ENCODE results near the gene SPATA31E1. TPM values are rescaled to one million over a fixed set of nuclear protein-coding genes. Genes with fewer than 3 reads are reported as not detected.

The SPATA31E1 gene
- total and polyA plus RNA-seq, 11 donors = not detected

GRCh38 chr9:87853876-87854579 lies 28.6 kb upstream of the SPATA31E1 start:
- H3K27ac ChIP-seq = no peak overlapping the region
- intact Hi-C loops (cut with DNase I) = no loop called here
- no peaks in the 10 kb centered on the region for H3K9me3 ChIP-seq
- 81 to 88% (median 86%) methylated on average over 3 of the region's 3 CpGs for WGBS, 4 donors
- H3K4me1 ChIP-seq = no peaks in the 10 kb centered on the region
- no peak overlapping the region for H3K4me3 ChIP-seq
- no peak for DNase-seq
- no peak for ATAC-seq
- peaks cover 0 to 6% (median 0%) of the 10 kb centered on the region in 9 donors for H3K27me3 ChIP-seq
- TF ChIP-seq POLR2A (IDR thresholded peaks at IDR 0.05) = no peak
- no peak for TF ChIP-seq CTCF (IDR thresholded peaks at IDR 0.05)
- H3K36me3 ChIP-seq = no peaks in the 10 kb centered on the region

- 55 to 79% (median 73%) methylated on average over 5 of the region's 5 CpGs for WGBS, 4 donors
- TF ChIP-seq POLR2A (IDR thresholded peaks at IDR 0.05) (no peak), CTCF (IDR thresholded peaks at IDR 0.05) (no peak)
- H3K4me1 ChIP-seq = no peaks in the 10 kb centered on the region
Observed at GRCh38 chr9:87854580-87854955, 28.1 kb upstream of the SPATA31E1 start.

GRCh38 chr9:87855061-87855460 lies 27.6 kb upstream of the SPATA31E1 start:
- no peak for DNase-seq
- H3K4me3 ChIP-seq = no peak overlapping the region
- peaks cover 0 to 4% (median 0%) of the 10 kb centered on the region in 9 donors for H3K27me3 ChIP-seq
- no peak overlapping the region for H3K27ac ChIP-seq
- no peak for TF ChIP-seq CTCF (IDR thresholded peaks at IDR 0.05)
- no peak for TF ChIP-seq POLR2A (IDR thresholded peaks at IDR 0.05)
- no peaks in the 10 kb centered on the region for H3K4me1 ChIP-seq
- peaks cover 0 to under 1% (median 0%) of the 10 kb centered on the region in 12 donors for H3K9me3 ChIP-seq
- 79 to 83% (median 82%) methylated on average over 3 of the region's 3 CpGs for WGBS, 4 donors
- no peak for ATAC-seq
- H3K36me3 ChIP-seq = no peaks in the 10 kb centered on the region
- intact Hi-C loops (cut with DNase I) = no loop called here

More at GRCh38 chr9:87854580-87854955, 28.1 kb upstream of the SPATA31E1 start:
- Histone ChIP-seq H3K36me3 (no peaks in the 10 kb centered on the region), H3K9me3 (no peaks in the 10 kb centered on the region), H3K4me3 (no peak overlapping the region), H3K27me3 (peaks cover 0 to 6% (median 0%) of the 10 kb centered on the region in 9 donors), H3K27ac (no peak overlapping the region)
- DNase-seq (no peak), ATAC-seq (no peak)
- intact Hi-C loops (cut with DNase I) = no loop called here

- intact Hi-C loops (cut with DNase I) = no loop called here
- H3K9me3 ChIP-seq = peaks cover 0 to 21% (median 7%) of the 10 kb centered on the region in 12 donors
- WGBS, 4 donors = 84 to 93% (median 87%) methylated on average over 17 to 29 of the region's 29 CpGs
- H3K36me3 ChIP-seq = no peaks in the 10 kb centered on the region
- H3K27me3 ChIP-seq = no peaks in the 10 kb centered on the region
- no peaks in the 10 kb centered on the region for H3K4me1 ChIP-seq
- no peak overlapping the region for H3K27ac ChIP-seq
- ATAC-seq (no peak), DNase-seq (no peak)
- no peak for TF ChIP-seq POLR2A (IDR thresholded peaks at IDR 0.05)
- TF ChIP-seq CTCF (IDR thresholded peaks at IDR 0.05) = no peak
- H3K4me3 ChIP-seq = no peak overlapping the region
Observed at GRCh38 chr9:87857141-87857947, 25.3 kb upstream of the SPATA31E1 start.

All from heart left ventricle (tissue), 16 donors.